ENCODE data around the gene CACNA1H.

Gene CACNA1H

DNA sequence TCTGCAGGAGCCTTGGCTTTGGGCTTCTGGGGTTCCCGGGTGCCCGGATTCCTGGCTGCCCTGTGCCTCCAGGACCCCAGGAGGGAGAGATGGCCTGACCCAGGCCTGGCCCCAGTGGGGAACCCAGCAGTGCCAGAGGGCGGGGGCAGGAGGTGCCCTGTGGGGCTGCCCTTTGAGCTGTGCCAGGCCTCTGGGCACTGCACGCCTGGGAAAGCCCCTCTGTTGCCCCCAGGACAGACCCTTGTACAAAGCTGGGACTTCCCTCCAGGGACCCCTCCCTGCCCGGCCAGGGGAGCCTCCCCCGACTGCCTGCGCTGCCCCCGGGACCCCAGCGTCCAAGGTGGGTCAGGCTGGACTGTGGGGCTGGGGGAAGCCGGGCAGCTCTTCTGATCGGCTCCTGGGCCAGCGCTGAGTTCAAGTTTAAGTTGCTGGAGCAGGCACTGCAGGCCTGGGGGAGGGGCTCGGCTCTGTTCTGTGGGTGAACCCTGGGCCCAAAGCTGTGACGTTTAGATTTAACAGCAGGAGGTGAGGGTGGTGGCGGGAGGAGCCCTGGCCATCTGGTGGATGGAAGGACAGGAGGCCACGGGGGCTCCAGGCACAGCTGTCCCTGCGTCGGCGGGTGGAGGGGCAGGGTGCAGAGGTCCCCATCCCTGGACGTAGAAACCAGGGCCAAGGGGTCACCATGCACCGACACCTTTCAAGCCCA is 29.2 kb upstream of the CACNA1H start:
- DNase-seq, result no peak

DNA sequence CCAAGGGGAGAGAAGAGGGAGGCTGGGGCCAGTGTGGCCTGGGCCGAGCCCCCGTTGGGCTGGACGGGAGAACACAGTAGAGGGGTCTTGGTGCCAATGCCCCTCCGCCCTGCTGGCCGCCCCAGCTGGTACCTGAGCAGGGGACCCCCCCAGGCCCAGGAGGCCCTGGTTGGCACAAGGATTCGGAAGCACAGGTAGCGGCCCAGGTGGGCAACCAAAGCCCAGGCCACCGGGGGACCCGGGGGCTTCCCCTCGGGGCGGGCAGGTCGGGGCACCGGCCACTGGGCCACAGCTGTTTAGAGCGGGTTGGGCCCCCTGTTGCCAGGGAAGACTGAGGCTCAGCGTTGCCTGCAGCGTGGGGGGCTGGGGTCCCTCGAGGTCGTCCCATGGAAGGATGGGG is 28.6 kb upstream of the CACNA1H start:
- no peak for DNase-seq

DNA sequence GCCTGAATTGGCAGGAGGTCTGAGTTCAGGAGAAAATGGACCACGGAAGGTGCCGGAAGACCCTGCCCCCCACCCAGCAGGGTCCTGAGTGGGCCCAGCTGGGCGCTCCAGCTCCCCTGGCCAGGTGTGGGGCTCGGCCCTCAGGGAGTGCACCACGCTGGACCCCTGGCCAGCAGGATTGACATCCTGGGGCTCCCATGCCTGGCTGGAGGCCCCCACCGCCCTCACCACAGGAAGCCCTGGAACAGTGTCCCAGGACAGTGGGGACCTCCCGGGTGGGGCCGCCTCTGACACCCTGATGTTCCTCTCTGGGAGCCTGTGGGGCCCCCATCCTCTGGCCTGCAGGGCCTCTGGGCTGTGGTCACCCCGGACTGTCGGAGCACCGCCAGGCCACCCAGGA is 28.1 kb upstream of the CACNA1H start:
- DNase-seq, result no peak

GRCh38 chr16:1125471-1125870 is 27.4 kb upstream of the CACNA1H start:
- no peak for DNase-seq

DNA sequence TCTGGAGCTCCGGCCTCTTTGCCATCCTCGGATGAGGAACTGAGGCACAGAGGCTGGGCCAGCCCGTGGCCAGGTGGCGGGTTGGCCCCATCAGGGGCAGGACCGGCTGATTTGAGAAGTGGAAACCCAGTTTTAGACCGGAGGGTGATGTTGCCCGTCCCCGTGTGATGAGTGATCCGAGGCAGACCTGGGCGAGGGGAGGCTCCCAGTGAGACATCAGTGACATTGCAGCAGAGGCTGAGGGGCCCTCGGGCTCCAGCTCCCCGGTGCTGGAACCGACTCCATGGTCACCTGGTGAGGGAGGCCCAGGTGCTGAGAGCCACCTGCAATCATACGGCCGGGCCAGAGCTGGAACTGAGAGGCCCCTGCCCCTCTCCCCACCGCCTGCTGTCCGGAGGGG is 26.9 kb upstream of the CACNA1H start:
- no peak for DNase-seq

DNA sequence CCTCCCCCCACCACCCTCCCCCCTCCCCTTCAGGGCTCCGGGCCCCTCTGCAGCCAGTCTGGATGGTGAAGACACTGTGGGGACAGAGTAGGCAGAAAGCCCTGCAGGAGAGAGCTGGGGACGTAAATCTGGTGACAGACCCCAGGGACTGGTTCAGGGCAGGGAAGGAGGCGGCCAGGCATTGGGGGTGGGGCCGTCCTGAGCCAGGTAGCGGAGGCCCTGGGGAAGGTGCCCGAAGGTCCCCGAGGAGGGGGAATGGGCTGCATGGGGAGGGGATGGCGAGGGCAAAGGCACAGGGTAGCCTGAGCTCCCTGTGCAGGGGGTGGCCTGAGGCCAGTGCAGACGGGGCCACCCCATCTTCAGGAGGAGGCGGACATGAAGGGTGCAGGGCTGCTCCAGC is 26.3 kb upstream of the CACNA1H start:
- no peak for DNase-seq

GRCh38 chr16:1127101-1127500 is 25.8 kb upstream of the CACNA1H start:
- no peak for DNase-seq

DNA sequence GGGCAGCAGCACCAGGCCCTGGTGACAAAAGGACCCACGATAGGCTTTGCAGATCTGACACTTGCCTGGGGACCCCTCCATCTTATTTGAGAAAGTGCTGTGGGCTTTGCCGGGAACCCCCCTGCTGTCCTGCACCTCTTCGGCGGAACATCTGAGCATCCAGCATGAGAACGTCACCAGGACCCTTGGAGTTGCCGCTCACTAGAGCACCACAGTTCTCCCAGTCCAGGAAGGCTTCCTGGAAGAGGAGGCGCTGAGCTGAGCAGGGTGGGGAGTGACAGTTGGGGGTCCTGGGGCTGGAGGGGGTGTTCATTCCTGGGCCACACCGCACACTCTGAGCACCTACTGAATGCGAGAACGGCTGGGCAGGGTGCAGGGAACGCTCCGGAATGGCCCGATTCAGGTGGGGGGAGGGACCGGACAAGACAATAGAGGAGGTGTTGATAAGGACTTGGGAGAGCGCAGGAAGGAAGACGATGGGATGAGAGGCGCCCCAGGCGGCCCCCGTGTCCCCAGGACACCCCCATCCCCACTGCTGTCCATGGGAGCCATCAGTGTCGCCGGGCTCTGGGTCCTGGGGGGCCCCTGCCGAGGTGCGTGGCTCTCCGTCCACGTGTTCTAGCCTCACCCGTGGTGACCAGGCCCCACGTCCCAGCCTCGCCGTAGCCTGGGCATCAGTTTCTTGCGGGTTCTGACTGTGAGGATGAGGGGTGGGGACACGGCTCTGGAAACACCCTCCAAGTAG is 24.8 kb upstream of the CACNA1H start:
- no peak for DNase-seq

GRCh38 chr16:1129106-1129960 is 23.6 kb upstream of the CACNA1H start:
- DNase-seq, result no peak

- DNase-seq, result no peak
Measured at GRCh38 chr16:1130382-1130781, 22.5 kb upstream of the CACNA1H start.

- no peak for DNase-seq
Measured at GRCh38 chr16:1131378-1131994, 21.4 kb upstream of the CACNA1H start.

GRCh38 chr16:1132431-1132830 is 20.5 kb upstream of the CACNA1H start:
- no peak for DNase-seq

DNA sequence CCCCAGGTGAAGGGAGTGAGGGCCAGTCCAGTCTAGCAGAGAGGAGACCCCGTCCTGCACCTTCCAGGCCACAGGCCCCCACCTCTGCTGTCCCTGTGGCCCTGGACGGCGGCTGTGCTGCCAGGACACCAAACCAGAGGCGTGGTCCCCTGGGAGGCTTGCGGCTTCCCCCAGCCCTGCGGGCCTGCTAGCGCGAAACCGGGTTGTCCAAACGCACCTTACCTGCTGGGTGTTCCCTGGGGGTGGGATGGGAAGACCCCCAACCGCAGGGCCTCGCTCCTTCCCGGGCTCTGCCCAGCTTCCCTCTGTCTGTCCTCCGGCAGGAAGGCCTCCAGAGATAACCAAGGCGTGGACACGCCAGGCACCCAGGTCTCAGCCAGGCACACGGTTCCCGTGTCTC is 19.6 kb upstream of the CACNA1H start:
- no peak for DNase-seq

DNA sequence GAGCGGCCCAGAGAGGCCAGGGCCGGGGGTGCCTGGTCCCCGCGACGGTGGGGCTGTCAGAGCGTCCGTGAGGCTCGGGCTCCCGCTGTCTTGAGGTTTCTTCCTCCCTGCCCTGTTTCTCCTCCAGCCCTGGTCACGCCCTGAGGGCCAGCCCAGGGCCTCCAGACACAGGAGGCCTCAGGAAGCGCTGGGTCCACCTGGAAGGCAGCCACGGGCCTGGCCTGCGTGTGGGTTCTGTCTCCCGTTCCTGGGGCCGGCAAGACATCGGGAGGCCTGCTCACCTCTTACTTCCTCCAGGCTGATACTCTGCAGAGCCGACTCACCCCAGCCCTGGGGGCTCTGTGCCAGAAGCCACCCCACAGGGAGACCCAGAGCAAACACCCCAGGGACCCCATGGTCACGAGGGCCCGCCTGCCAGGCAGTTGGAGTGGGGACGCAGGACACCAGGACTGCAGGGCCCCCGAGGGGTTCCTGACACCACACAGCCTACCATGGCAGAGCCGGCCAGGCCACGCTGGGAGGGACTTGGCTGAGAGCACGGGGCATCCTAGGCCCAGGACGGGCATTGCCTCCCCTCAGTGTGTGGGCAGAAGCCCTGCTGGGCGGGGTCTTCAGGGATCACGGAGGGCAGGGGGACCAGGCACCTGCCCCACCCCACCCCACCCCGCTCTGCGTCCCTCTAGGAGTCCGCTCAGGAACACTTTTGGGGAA is 18.9 kb upstream of the CACNA1H start:
- no peak for DNase-seq

GRCh38 chr16:1134776-1135458 is 18.0 kb upstream of the CACNA1H start:
- no peak for DNase-seq

DNA sequence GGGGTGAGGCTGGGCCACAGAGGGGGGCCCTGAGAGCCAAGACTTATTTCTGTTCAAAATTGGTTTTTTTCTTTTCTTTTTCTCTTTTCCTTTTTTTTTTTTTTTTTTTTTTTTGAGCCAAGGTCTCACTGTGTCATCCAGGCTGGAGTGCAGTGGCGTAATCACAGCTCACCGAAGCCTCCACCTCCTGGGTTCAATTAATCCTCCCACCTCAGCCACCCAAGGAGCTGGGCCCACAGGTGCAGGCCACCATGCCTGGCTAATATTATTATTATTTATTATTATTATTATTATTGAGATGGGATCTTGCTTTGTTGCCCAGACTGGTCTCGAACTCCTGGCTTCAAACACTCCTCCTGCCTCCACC is 17.5 kb upstream of the CACNA1H start:
- DNase-seq, result no peak

DNA sequence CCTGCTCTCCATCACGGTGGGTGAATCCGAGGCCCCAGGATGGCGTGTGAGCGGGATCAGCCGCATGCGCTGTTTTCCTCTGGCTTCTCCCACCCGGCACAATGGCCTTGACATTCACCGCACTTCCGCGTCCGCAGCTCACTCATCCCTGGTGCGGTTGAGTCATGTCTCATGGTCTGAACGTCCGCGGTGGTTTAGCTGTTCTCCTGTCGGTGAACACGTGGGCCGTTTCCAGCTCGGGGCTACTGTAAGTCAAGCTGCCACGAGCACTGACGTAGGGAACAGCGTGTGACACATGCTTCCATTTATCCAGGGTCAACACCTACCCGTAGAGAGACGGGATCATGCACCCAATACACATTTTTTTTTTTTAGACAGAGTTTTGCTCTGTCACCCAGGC is 15.3 kb upstream of the CACNA1H start:
- DNase-seq, result no peak

DNA sequence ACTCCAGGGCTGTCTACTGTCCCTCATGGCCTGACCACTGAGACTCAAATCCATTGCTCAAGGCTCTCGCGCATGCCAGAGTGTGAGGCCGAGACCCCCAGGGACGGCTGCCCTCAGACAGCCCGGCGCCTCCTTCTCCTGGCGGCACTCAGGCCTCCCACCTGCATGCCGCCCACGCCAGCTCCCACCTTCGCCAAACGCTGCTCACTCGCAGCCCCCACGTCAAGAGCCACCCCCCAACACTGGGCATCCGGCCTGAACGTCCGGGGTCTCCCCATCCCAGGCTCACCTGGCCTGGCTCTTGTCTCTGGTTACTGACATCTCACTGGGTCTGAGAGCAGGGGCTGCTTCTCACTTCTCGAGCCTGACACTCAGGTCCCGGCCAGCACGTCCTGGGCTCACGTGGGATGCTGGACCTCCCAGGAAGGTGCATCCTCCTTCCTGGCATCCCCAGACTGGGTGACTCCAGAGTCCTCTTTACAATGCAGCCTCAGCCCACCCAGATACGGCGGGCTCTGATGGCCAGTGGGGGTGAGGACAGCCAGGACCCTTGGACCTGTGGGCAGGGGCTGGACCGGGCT is 12.2 kb upstream of the CACNA1H start:
- no peak for DNase-seq

DNA sequence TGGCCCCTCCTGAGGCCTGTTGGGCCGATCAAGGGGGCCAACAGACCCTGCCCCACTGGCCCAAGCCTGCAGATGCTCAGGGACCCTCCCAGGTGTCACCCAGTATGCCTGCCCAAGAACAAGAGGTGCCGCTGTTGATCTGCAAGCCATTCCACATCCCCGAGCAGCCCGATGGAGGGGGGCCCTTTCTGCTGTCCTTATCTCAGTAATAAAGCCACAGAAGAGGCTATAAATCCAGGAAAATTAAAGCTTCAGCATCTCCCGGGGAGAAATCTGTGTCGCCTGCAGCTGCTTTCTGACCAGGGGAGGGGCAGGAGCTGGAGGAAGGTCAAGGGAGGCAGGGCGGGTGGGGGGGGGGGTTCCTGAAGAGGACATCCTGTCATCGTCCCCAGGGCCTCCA is 11.7 kb upstream of the CACNA1H start:
- DNase-seq, result no peak

DNA sequence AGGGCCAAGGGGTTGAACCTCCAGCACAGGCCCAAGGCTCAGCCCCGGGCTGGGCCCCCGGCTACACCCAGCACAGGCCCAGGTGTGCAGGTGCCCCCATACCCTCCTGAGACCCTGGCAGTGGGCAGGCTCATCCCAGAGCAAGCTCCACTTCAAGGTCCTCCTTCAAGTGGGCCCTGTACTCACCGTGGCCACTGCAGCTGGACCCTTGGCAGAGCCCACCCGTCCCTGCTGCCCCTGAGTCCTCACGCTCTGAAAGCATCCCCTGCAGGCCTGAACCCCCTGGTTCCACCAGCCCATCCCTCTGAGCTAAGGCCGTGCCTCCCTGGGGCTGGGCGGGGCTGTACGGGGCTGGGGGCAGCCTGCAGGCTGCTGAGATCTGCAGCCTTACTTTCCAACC is 11.2 kb upstream of the CACNA1H start:
- no peak for DNase-seq

DNA sequence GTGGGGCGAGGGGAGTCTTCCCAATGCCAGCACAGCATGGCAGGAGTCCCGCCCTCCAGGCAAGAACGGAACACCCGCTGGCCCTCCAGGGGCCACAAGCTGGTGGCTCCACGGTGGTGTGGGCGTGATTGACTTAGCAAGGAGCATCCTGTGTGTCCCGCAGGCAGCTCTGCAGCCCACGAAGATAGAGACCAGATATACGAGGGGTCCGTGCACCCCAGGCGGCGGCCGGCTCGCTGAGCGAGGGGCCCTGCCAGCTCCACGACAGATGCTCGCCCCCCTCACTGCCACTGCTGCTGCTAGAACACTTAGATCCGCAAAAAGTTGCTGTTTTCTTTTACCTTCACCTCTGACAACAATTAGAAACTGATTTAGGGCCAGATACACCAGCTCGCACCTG is 10.0 kb upstream of the CACNA1H start:
- DNase-seq, result no peak
